ENCODE data around the gene DBI.
"Not testable (repeated sequence)": the region's sequence is repeated elsewhere in the genome, so short reads cannot be mapped to it uniquely, and the experiment has no call there.

Gene DBI

GRCh38 chr2:119402645-119403560 is 36.1 kb downstream of the DBI start:
- no peaks in the 10 kb centered on the region for H3K36me3 ChIP-seq (ENCODE audit: control insufficient read depth, insufficient read depth, low read length)
- no peaks in the 10 kb centered on the region for H3K9me3 ChIP-seq (ENCODE audit: control insufficient read depth, low read length)
- H3K27ac ChIP-seq (ENCODE audit: low read depth, low read length, severe bottlenecking), result no peak overlapping the region
- no peak overlapping the region for H3K4me3 ChIP-seq (ENCODE audit: extremely low read depth, insufficient read depth, low read length, poor library complexity, severe bottlenecking)
- H3K4me1 ChIP-seq (ENCODE audit: control insufficient read depth, insufficient read depth, low read length, poor library complexity, severe bottlenecking), result no peaks in the 10 kb centered on the region
- 89 to 92% methylated on average over 7 to 9 of the region's 10 CpGs for WGBS, 2 experiments (ENCODE audit: insufficient coverage in 2 of 2)

DNA sequence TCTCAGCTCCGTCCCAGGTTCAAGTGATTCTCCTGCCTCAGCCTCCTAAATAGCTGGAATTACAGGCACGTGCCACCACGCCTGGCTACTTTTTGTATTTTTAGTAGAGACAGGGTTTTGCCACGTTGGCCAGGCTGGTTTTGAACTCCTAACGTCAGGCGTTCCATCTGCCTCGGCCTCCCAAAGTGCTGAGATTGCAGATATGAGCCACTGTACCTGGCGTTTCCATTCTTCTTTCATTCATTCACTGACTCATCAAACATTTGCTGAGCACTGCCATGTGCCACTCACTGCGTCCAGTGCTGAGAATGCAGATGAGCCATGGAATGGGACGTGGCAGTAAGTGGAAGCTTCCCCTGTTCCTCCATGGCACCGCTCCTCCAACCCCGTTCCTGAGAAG is 36.8 kb downstream of the DBI start:
- not testable (repeated sequence) for H3K4me1 ChIP-seq (ENCODE audit: control insufficient read depth, insufficient read depth, low read length, poor library complexity, severe bottlenecking); H3K4me3 ChIP-seq (ENCODE audit: extremely low read depth, insufficient read depth, low read length, poor library complexity, severe bottlenecking); H3K9me3 ChIP-seq (ENCODE audit: control insufficient read depth, low read length); H3K27ac ChIP-seq (ENCODE audit: low read depth, low read length, severe bottlenecking); H3K36me3 ChIP-seq (ENCODE audit: control insufficient read depth, insufficient read depth, low read length)
- 86 to 89% methylated on average over 9 to 10 of the region's 12 CpGs for WGBS, 2 experiments (ENCODE audit: insufficient coverage in 2 of 2)

GRCh38 chr2:119405151-119405550 is 38.4 kb downstream of the DBI start:
- Histone ChIP-seq H3K4me1 (ENCODE audit: control insufficient read depth, insufficient read depth, low read length, poor library complexity, severe bottlenecking) (peaks cover 6% of the 10 kb centered on the region), H3K36me3 (ENCODE audit: control insufficient read depth, insufficient read depth, low read length) (no peaks in the 10 kb centered on the region), H3K9me3 (ENCODE audit: control insufficient read depth, low read length) (no peaks in the 10 kb centered on the region), H3K27ac (ENCODE audit: low read depth, low read length, severe bottlenecking) (no peak overlapping the region), H3K4me3 (ENCODE audit: extremely low read depth, insufficient read depth, low read length, poor library complexity, severe bottlenecking) (no peak overlapping the region)
- WGBS, 2 experiments (ENCODE audit: insufficient coverage in 2 of 2), result 73% methylated on average over 2 of the region's 2 CpGs; no CpG with 5 or more reads in 1 of the 2 experiments

DNA sequence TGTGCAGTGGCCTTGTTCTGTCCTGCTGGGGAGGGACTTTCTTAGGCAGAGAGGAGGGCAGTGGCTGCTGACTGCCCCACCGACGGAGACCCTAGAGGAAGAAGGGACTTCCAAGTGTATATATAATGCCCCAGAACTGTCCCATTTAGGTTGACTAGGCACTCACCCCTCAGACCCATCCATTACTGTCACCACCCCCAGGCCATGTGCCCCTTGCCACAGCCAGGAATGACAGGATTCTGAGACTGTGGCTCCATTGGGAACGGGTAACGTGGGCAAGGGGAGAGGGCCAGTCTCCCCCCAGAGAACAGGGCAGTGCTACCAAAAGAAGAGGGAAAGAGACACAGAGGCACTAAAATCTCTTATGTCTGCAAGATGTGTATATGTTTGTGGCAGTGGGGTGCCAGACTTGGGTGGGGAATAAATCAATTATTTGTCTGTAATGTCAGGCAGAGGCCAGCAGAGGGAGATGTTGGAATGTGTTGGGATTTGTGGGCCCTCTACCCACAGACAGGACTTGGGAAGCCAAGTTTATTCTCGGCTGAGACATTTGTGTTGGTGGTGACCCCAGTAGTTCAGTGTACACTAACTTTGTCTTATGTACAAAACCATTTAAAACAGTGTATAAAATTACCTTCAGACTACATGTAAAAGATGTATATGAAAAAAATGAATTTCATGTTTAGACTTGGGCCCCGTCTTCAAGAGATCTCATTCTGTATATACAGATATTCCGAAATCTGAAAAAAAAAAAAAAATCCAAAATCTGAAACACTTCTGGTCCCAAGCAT is 40.8 kb downstream of the DBI start:
- Histone ChIP-seq H3K27ac (ENCODE audit: low read depth, low read length, severe bottlenecking) (no peak overlapping the region), H3K36me3 (ENCODE audit: control insufficient read depth, insufficient read depth, low read length) (no peaks in the 10 kb centered on the region), H3K4me3 (ENCODE audit: extremely low read depth, insufficient read depth, low read length, poor library complexity, severe bottlenecking) (no peak overlapping the region), H3K4me1 (ENCODE audit: control insufficient read depth, insufficient read depth, low read length, poor library complexity, severe bottlenecking) (peaks cover 6% of the 10 kb centered on the region), H3K9me3 (ENCODE audit: control insufficient read depth, low read length) (no peaks in the 10 kb centered on the region)
- 75% methylated on average over 3 of the region's 7 CpGs; no CpG with 5 or more reads in 1 of the 2 experiments for WGBS, 2 experiments (ENCODE audit: insufficient coverage in 2 of 2)

GRCh38 chr2:119408221-119408619 is 41.4 kb downstream of the DBI start:
- peaks cover 6% of the 10 kb centered on the region for H3K4me1 ChIP-seq (ENCODE audit: control insufficient read depth, insufficient read depth, low read length, poor library complexity, severe bottlenecking)
- WGBS, 2 experiments (ENCODE audit: insufficient coverage in 2 of 2), result 42 to 45% methylated on average over 3 to 5 of the region's 5 CpGs
- H3K9me3 ChIP-seq (ENCODE audit: control insufficient read depth, low read length), result no peaks in the 10 kb centered on the region
- H3K27ac ChIP-seq (ENCODE audit: low read depth, low read length, severe bottlenecking), result no peak overlapping the region
- H3K36me3 ChIP-seq (ENCODE audit: control insufficient read depth, insufficient read depth, low read length), result no peaks in the 10 kb centered on the region
- H3K4me3 ChIP-seq (ENCODE audit: extremely low read depth, insufficient read depth, low read length, poor library complexity, severe bottlenecking), result no peak overlapping the region

DNA sequence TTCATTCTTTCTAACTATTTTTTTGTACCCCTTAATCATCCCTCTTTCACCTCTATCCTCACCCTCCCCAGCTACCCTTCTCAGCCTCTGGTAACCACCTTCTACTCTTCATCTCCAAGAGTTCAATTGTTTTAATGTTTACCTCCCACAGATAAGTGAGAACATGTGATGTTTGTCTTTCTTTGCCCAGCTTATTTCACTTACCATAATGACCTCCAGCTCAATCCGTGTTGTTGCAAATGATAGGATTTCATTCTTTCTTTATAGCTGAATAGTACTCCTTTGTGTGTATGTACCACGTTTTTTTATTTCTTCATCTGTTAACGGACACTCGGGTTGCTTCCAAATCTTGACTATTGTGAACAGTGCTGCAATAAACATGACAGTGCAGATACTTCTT is 42.7 kb downstream of the DBI start:
- no peaks in the 10 kb centered on the region for H3K9me3 ChIP-seq (ENCODE audit: control insufficient read depth, low read length)
- no peak overlapping the region for H3K4me3 ChIP-seq (ENCODE audit: extremely low read depth, insufficient read depth, low read length, poor library complexity, severe bottlenecking)
- WGBS, 2 experiments (ENCODE audit: insufficient coverage in 2 of 2), result 80 to 93% methylated on average over 3 of the region's 4 CpGs
- no peak overlapping the region for H3K27ac ChIP-seq (ENCODE audit: low read depth, low read length, severe bottlenecking)
- no peaks in the 10 kb centered on the region for H3K36me3 ChIP-seq (ENCODE audit: control insufficient read depth, insufficient read depth, low read length)
- peaks cover 6% of the 10 kb centered on the region for H3K4me1 ChIP-seq (ENCODE audit: control insufficient read depth, insufficient read depth, low read length, poor library complexity, severe bottlenecking)

DNA sequence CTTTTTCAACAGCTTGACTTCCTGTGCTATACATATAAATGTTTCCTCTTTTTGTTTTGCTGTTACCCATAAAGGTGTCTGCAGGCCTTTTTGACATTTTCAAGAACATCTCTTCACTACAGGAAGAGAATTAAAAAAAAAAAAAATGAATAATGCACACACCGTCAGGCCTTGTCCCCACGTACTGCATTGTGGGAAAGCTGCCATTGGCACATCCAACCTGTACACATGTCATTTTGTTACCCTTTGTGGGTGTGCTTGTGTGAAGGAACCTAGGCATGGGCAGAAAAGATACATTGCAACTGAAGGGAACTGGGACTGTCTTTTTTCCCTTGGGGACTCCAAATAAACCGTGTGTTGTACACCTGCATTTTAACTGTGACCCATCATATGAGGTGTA is 48.1 kb downstream of the DBI start:
- Histone ChIP-seq H3K27ac (ENCODE audit: low read depth, low read length, severe bottlenecking) (no peak overlapping the region), H3K9me3 (ENCODE audit: control insufficient read depth, low read length) (no peaks in the 10 kb centered on the region), H3K36me3 (ENCODE audit: control insufficient read depth, insufficient read depth, low read length) (no peaks in the 10 kb centered on the region), H3K4me1 (ENCODE audit: control insufficient read depth, insufficient read depth, low read length, poor library complexity, severe bottlenecking) (no peaks in the 10 kb centered on the region), H3K4me3 (ENCODE audit: extremely low read depth, insufficient read depth, low read length, poor library complexity, severe bottlenecking) (no peak overlapping the region)
- 100% methylated on average over 2 of the region's 3 CpGs; no CpG with 5 or more reads in 1 of the 2 experiments for WGBS, 2 experiments (ENCODE audit: insufficient coverage in 2 of 2)

GRCh38 chr2:119415630-119416029 is 48.9 kb downstream of the DBI start:
- no peak overlapping the region for H3K27ac ChIP-seq (ENCODE audit: low read depth, low read length, severe bottlenecking)
- WGBS, 2 experiments (ENCODE audit: insufficient coverage in 2 of 2), result no CpG with 5 or more reads among the region's 1 CpG
- H3K36me3 ChIP-seq (ENCODE audit: control insufficient read depth, insufficient read depth, low read length), result no peaks in the 10 kb centered on the region
- H3K4me3 ChIP-seq (ENCODE audit: extremely low read depth, insufficient read depth, low read length, poor library complexity, severe bottlenecking), result no peak overlapping the region
- H3K4me1 ChIP-seq (ENCODE audit: control insufficient read depth, insufficient read depth, low read length, poor library complexity, severe bottlenecking), result no peaks in the 10 kb centered on the region
- peaks cover 2% of the 10 kb centered on the region for H3K9me3 ChIP-seq (ENCODE audit: control insufficient read depth, low read length)

GRCh38 chr2:119416299-119416923 is 49.6 kb downstream of the DBI start:
- Histone ChIP-seq H3K4me1 (ENCODE audit: control insufficient read depth, insufficient read depth, low read length, poor library complexity, severe bottlenecking) (no peaks in the 10 kb centered on the region), H3K36me3 (ENCODE audit: control insufficient read depth, insufficient read depth, low read length) (no peaks in the 10 kb centered on the region), H3K9me3 (ENCODE audit: control insufficient read depth, low read length) (peaks cover 10% of the 10 kb centered on the region), H3K4me3 (ENCODE audit: extremely low read depth, insufficient read depth, low read length, poor library complexity, severe bottlenecking) (no peak overlapping the region), H3K27ac (ENCODE audit: low read depth, low read length, severe bottlenecking) (no peak overlapping the region)
- 100% methylated on average over 1 of the region's 4 CpGs for WGBS, 2 experiments (ENCODE audit: insufficient coverage in 2 of 2)

- Histone ChIP-seq H3K4me1 (ENCODE audit: control insufficient read depth, insufficient read depth, low read length, poor library complexity, severe bottlenecking) (no peaks in the 10 kb centered on the region), H3K4me3 (ENCODE audit: extremely low read depth, insufficient read depth, low read length, poor library complexity, severe bottlenecking) (no peak overlapping the region), H3K9me3 (ENCODE audit: control insufficient read depth, low read length) (peaks cover 15% of the 10 kb centered on the region), H3K36me3 (ENCODE audit: control insufficient read depth, insufficient read depth, low read length) (no peaks in the 10 kb centered on the region), H3K27ac (ENCODE audit: low read depth, low read length, severe bottlenecking) (no peak overlapping the region)
- WGBS, 2 experiments (ENCODE audit: insufficient coverage in 2 of 2), result 87 to 90% methylated on average over 4 to 5 of the region's 6 CpGs
Measured at GRCh38 chr2:119417908-119418307, 51.1 kb downstream of the DBI start.
